Omental fat pad (tissue), 4 donors: Measurements from ENCODE around the gene SANBR. TPM values are rescaled to one million over a fixed set of nuclear protein-coding genes. Genes with fewer than 3 reads are reported as not detected.

Source experiments
- ATAC-seq: fragments of 150-250 bp; one replicate; pipeline ENCODE4 v1.9.1; 2016; ENCODE audit warnings: mild to moderate bottlenecking, moderate library complexity; ENCODE audit not compliant: low FRiP score
- DNase-seq: peaks from one replicate; pipeline ENCODE4 v3.0.0-alpha.2; 2019; ENCODE audit warnings: low spot score
- total RNA-seq, 4 donors: library from RNA; depleted of rRNA; stranded (reverse); fragments of >200 nt; gene quantifications; one replicate each; pipeline ENCODE4 v1.1.0, GENCODE V29; 2016
- TF ChIP-seq, protein P1 (sequence below), 3 donors: fragments of 450-650 bp; IDR thresholded peaks; one replicate each; pipeline ENCODE4 v1.5.1; 2016 to 2017; ENCODE audit warnings: antibody characterized with exemption in 3 of 3, mild to moderate bottlenecking in 3 of 3, moderate library complexity in 2 of 3

Gene SANBR
- total RNA-seq, 4 donors from 2014 or later: 2.6 to 15.0 (median 6.4) TPM

GRCh38 chr2:61089797-61090196 lies 24.1 kb downstream of the SANBR start:
- TF ChIP-seq, protein P1, sequence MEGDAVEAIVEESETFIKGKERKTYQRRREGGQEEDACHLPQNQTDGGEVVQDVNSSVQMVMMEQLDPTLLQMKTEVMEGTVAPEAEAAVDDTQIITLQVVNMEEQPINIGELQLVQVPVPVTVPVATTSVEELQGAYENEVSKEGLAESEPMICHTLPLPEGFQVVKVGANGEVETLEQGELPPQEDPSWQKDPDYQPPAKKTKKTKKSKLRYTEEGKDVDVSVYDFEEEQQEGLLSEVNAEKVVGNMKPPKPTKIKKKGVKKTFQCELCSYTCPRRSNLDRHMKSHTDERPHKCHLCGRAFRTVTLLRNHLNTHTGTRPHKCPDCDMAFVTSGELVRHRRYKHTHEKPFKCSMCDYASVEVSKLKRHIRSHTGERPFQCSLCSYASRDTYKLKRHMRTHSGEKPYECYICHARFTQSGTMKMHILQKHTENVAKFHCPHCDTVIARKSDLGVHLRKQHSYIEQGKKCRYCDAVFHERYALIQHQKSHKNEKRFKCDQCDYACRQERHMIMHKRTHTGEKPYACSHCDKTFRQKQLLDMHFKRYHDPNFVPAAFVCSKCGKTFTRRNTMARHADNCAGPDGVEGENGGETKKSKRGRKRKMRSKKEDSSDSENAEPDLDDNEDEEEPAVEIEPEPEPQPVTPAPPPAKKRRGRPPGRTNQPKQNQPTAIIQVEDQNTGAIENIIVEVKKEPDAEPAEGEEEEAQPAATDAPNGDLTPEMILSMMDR (IDR thresholded peaks at IDR 0.05): no peak
- no peak for DNase-seq
- no peak for ATAC-seq

- ATAC-seq (no peak), DNase-seq (no peak)
- TF ChIP-seq, protein P1 (IDR thresholded peaks at IDR 0.05): no peak
Observed at GRCh38 chr2:61090386-61090921, 24.8 kb downstream of the SANBR start.

GRCh38 chr2:61091485-61091884 lies 25.8 kb downstream of the SANBR start:
- DNase-seq (no peak), ATAC-seq (no peak)
- TF ChIP-seq, protein P1 (IDR thresholded peaks at IDR 0.05): no peak

DNA sequence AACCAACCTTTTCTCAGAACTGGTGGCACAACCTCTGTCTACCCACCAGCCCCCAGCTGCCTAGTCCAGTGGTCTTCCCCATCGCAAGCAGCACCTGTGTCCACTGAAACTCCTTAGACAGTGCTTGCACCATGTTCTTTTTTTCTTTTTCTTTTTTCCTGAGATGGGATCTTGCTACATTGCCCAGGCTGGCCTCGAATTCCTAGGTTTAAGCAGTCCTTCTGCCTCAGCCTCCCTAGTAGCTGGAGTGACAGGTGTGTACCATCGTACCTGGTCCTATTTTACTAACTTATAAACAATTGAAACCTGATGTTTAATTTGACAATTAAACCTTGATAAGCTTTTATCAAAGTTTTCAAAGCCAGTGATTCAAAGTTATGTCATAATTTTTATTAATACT lies 30.8 kb downstream of the SANBR start:
- TF ChIP-seq, protein P1 (IDR thresholded peaks at IDR 0.05): no peak
- ATAC-seq: no peak
- DNase-seq: no peak

DNA sequence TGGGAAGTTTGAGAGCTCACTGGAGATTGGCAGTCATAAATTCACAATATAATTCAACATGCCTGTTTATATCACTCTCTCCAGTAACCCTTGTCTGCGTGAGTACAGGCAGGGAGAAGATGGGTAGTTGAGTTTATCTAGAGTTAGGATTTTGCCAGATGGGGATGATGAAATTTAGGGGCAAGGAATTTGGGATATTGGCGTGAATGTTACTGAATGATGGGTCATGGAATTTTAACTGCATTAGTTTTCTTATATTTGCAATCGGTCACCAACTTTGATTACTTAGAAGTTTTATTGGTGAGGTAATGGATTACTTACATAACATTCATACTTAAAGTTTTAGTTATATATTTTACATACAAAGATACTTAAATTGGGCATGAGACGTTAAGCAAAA lies 35.1 kb downstream of the SANBR start:
- DNase-seq (no peak), ATAC-seq (no peak)
- TF ChIP-seq, protein P1 (IDR thresholded peaks at IDR 0.05): no peak

DNA sequence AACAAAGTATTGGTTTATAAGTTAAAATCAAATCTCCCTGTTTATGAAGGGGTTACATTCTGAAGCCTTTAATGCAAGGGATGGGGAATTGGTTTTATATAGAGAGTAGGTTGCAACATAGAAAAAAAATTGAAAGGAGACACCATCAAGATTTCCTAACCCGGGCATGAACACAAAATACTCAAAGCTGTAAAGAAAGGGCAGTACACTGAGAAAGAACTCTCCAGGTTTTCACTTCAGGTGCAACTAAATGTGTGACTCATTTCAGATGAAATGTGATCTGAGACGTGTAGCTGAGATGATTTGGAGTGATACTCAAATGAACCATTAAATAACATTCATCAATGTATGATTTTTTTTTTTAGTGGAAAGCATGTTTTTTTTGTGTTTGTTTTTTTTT lies 43.6 kb downstream of the SANBR start:
- TF ChIP-seq, protein P1 (IDR thresholded peaks at IDR 0.05): no peak
- no peak for DNase-seq
- ATAC-seq: no peak

GRCh38 chr2:61111708-61112107 lies 46.0 kb downstream of the SANBR start:
- DNase-seq: no peak
- ATAC-seq: no peak
- TF ChIP-seq, protein P1 (IDR thresholded peaks at IDR 0.05): no peak
